ENCODE data around the gene RCCD1.

GRCh38 chr15:90915808-90916440 is 38.8 kb upstream of the RCCD1 start:
- TF ChIP-seq, protein P1, sequence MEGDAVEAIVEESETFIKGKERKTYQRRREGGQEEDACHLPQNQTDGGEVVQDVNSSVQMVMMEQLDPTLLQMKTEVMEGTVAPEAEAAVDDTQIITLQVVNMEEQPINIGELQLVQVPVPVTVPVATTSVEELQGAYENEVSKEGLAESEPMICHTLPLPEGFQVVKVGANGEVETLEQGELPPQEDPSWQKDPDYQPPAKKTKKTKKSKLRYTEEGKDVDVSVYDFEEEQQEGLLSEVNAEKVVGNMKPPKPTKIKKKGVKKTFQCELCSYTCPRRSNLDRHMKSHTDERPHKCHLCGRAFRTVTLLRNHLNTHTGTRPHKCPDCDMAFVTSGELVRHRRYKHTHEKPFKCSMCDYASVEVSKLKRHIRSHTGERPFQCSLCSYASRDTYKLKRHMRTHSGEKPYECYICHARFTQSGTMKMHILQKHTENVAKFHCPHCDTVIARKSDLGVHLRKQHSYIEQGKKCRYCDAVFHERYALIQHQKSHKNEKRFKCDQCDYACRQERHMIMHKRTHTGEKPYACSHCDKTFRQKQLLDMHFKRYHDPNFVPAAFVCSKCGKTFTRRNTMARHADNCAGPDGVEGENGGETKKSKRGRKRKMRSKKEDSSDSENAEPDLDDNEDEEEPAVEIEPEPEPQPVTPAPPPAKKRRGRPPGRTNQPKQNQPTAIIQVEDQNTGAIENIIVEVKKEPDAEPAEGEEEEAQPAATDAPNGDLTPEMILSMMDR (IDR thresholded peaks at IDR 0.05; ENCODE audit: low read depth, low read length, poor library complexity, severe bottlenecking): no peak
- TF ChIP-seq EZH2phosphoT487 (IDR thresholded peaks at IDR 0.05; ENCODE audit: borderline replicate concordance, low read length): no peak

All from DOHH2 (cell line).